ENCODE measurements around the gene MICALL2.

GRCh38 chr7:1492640-1493039, 33.4 kb upstream of the MICALL2 start:
- TF ChIP-seq CTCF (IDR thresholded peaks at IDR 0.05) = no peak
- no peak for TF ChIP-seq ZFX (IDR thresholded peaks at IDR 0.05; ENCODE audit: borderline replicate concordance)

Measured in 22Rv1 (cell line).